Urinary bladder (tissue), 4 donors: ENCODE data around the gene ZMIZ2. TPM values are rescaled to one million over a fixed set of nuclear protein-coding genes. Genes with fewer than 3 reads are reported as not detected.
"Not testable (repeated sequence)": the region's sequence is repeated elsewhere in the genome, so short reads cannot be mapped to it uniquely, and the experiment has no call there.

Experiments used
- DNase-seq: peaks from one replicate; pipeline ENCODE4 v3.0.0-alpha.2; 2015; ENCODE audit errors: extremely low spot score
- H3K27ac ChIP-seq: one replicate; pipeline ENCODE4 v1.5.1; 2013; ENCODE audit warnings: low read depth, mild to moderate bottlenecking, moderate library complexity
- H3K36me3 ChIP-seq: one replicate; pipeline ENCODE4 v1.6.1; 2013; ENCODE audit warnings: mild to moderate bottlenecking, moderate library complexity; ENCODE audit not compliant: insufficient read depth
- H3K4me1 ChIP-seq: one replicate; pipeline ENCODE4 v1.6.1; 2013; ENCODE audit warnings: mild to moderate bottlenecking, moderate library complexity; ENCODE audit not compliant: insufficient read depth
- H3K4me3 ChIP-seq: one replicate; pipeline ENCODE4 v1.5.1; 2013; ENCODE audit warnings: low read depth, low read length
- WGBS: extraction: QIAGEN DNeasy Blood & Tissue Kit; methylation state at CpG from one replicate; pipeline ENCODE4 v1.1.7; 2013; 5-methylcytosine and 5-hydroxymethylcytosine counted together
- polyA plus RNA-seq: library from polyadenylated mRNA; stranded (reverse); fragments of 200-250 nt; gene quantifications from one replicate; pipeline ENCODE4 v1.2.3, GENCODE V29; 2013
- total RNA-seq: library from RNA; depleted of rRNA; stranded (reverse); fragments of >200 nt; gene quantifications from one replicate; pipeline ENCODE4 v1.2.3, GENCODE V29; 2014
- donor health status: healthy with polysubstance abuse.
- donor health status: healthy.

The ZMIZ2 gene
- total and polyA plus RNA-seq, 2 donors, result 13.3 to 36.7 TPM

DNA sequence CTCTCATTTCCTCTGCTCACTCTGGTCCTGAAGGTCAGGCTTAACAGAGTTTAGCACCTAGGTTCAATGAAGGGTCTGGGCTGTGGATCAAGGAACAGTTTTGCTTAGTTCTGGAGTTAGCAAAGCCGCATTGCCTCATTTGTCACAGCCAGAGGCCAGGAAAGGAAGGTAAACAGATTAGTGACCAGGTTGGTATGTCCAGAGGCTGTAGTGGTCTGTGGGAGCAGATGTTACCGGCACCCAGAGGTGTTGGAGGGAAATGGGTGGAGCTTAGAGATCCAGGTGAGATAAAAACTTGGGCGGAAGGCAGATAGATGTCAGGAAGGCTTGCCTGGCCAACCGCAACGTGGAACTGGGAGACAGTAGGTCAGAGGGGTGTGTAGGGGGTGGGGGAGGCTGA, 36.6 kb upstream of the ZMIZ2 start:
- no peaks in the 10 kb centered on the region for H3K36me3 ChIP-seq
- WGBS, result 39% methylated on average over 5 of the region's 5 CpGs
- no peak for DNase-seq
- no peak overlapping the region for H3K27ac ChIP-seq
- H3K4me3 ChIP-seq, result no peak overlapping the region
- no peaks in the 10 kb centered on the region for H3K4me1 ChIP-seq

- 80% methylated on average over 2 of the region's 2 CpGs for WGBS
- H3K36me3 ChIP-seq, result no peaks in the 10 kb centered on the region
- no peak overlapping the region for H3K27ac ChIP-seq
- no peaks in the 10 kb centered on the region for H3K4me1 ChIP-seq
- no peak overlapping the region for H3K4me3 ChIP-seq
- DNase-seq, result no peak
Measured at GRCh38 chr7:44713141-44713540, 35.5 kb upstream of the ZMIZ2 start.

DNA sequence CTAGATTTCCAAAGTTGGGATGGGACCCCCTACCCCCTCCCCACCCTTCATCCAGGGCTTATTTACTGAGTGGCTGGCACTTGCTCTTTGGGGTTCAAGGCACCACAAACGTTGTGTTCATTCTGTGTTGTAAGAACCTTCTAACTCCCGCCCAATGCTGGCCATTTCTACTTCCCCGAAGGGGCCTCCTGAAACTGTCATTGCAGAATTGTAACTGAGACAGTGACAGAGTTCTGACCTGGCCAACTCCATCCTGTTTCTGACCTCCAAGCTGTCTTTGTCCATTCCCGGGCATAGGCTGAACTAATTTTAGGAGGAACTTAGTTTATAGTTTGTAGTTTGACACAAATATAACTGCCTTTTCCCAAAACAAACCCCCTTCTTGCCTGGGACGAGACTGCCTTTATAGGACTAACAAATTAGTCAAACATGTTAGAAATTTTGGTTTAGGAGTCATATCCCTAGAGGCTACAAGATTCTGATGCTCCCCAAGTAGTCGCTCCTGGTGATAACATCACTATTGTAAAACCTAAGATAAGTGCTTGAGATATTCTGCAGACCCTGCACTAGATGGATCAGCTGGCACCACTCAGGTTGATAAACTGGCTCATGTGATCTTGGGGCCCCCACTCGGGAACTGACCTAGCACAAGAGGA, 34.8 kb upstream of the ZMIZ2 start:
- Histone ChIP-seq H3K4me3 (no peak overlapping the region), H3K4me1 (no peaks in the 10 kb centered on the region), H3K27ac (no peak overlapping the region), H3K36me3 (no peaks in the 10 kb centered on the region)
- 34% methylated on average over 7 of the region's 7 CpGs for WGBS
- no peak for DNase-seq

- H3K4me3 ChIP-seq, result no peak overlapping the region
- no peaks in the 10 kb centered on the region for H3K4me1 ChIP-seq
- no peak overlapping the region for H3K27ac ChIP-seq
- no peak for DNase-seq
- 97% methylated on average over 3 of the region's 3 CpGs for WGBS
- no peaks in the 10 kb centered on the region for H3K36me3 ChIP-seq
Measured at GRCh38 chr7:44716205-44716604, 32.4 kb upstream of the ZMIZ2 start.

GRCh38 chr7:44720301-44720700, 28.3 kb upstream of the ZMIZ2 start:
- 95% methylated on average over 4 of the region's 4 CpGs for WGBS
- no peak for DNase-seq
- Histone ChIP-seq H3K4me3 (no peak overlapping the region), H3K4me1 (no peaks in the 10 kb centered on the region), H3K36me3 (no peaks in the 10 kb centered on the region), H3K27ac (no peak overlapping the region)

GRCh38 chr7:44724276-44724675, 24.4 kb upstream of the ZMIZ2 start:
- Histone ChIP-seq H3K4me1 (no peaks in the 10 kb centered on the region), H3K4me3 (no peak overlapping the region), H3K27ac (no peak overlapping the region), H3K36me3 (no peaks in the 10 kb centered on the region)
- 76% methylated on average over 4 of the region's 4 CpGs for WGBS
- no peak for DNase-seq

DNA sequence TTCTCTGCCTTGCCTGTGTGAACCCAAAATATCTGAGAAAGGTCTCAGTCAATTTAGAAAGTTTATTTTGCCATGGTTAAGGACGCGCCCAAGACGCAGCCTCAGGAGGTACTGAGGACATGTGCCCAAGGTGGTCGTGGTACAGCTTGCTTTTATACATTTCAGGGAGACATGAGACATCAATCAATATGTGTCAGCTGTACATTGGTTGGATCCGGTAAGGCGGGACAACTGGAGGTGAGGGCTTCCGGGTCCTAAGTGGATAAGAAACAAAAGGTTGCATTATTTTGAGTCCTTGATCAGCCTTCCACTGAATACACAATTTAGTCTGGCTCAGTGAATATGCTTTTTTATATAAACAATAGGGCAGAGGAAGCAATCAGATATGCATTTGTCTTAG, 22.4 kb upstream of the ZMIZ2 start:
- not testable (repeated sequence) for H3K4me3 ChIP-seq, H3K27ac ChIP-seq, H3K36me3 ChIP-seq, H3K4me1 ChIP-seq, DNase-seq
- 79% methylated on average over 7 of the region's 7 CpGs for WGBS

GRCh38 chr7:44727158-44727936, 21.3 kb upstream of the ZMIZ2 start:
- no peaks in the 10 kb centered on the region for H3K36me3 ChIP-seq
- no peak for DNase-seq
- H3K4me3 ChIP-seq, result no peak overlapping the region
- no peak overlapping the region for H3K27ac ChIP-seq
- WGBS, result 61% methylated on average over 6 of the region's 6 CpGs
- no peaks in the 10 kb centered on the region for H3K4me1 ChIP-seq

GRCh38 chr7:44727937-44728262, 20.7 kb upstream of the ZMIZ2 start:
- H3K4me1 ChIP-seq, result no peaks in the 10 kb centered on the region
- H3K27ac ChIP-seq, result no peak overlapping the region
- no peak overlapping the region for H3K4me3 ChIP-seq
- 98% methylated on average over 1 of the region's 1 CpG for WGBS
- no peak for DNase-seq
- H3K36me3 ChIP-seq, result no peaks in the 10 kb centered on the region

DNA sequence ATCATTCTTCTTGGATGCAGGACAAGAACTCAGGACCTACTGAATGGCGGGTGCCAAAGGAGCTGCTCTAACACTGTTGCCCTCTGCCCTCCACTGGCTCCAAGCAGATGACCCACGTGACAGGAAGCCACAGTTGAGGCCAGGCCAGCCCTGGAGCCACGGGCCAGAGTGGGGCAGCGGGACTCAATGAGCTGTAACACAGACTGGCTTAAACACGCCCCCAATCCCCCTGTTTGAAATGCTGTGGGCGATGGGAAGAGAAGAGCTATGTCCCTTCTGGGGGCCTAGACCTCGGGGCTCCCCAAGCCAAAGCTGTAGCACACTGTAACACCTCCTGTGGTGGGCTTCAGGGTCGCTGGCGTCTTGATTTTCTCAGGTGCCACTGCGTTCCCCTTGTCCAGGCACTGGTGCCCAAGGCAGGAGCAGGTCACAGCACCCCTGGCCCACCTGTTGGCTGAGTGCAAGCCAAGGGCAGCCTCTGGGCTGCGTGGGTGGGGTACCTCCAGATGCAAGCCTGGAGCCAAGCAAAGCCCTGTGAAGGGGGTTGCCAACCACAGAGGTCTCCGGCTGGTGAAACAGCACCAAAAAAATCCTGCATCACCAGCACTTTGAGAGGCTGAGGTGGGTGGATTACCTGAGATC, 18.6 kb upstream of the ZMIZ2 start:
- Histone ChIP-seq H3K4me3 (no peak overlapping the region), H3K36me3 (no peaks in the 10 kb centered on the region), H3K4me1 (no peaks in the 10 kb centered on the region), H3K27ac (no peak overlapping the region)
- no peak for DNase-seq
- 84% methylated on average over 12 of the region's 12 CpGs for WGBS

DNA sequence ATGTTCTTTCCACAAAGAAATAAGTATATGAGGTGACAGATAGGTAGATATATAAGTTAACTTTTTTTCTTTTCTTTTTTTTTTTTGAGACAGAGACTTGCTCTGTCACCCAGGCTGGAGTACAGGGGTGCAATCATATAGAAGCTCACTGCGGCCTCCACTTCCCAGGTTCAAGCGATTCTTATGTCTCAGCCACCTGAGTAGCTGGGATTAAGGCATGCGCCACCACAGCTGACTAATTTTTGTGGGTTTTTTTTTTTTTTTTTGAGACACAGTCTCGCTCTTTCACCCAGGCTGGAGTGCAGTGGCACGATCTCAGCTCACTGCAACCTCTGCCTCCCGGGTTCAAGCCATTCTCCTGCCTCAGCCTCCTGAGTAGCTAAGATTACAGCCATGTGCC, 15.7 kb upstream of the ZMIZ2 start:
- H3K36me3 ChIP-seq, H3K27ac ChIP-seq, H3K4me1 ChIP-seq, DNase-seq, H3K4me3 ChIP-seq: not testable (repeated sequence)
- WGBS, result 93% methylated on average over 6 of the region's 6 CpGs

- Histone ChIP-seq H3K4me3 (no peak overlapping the region), H3K4me1 (no peaks in the 10 kb centered on the region), H3K36me3 (no peaks in the 10 kb centered on the region), H3K27ac (no peak overlapping the region)
- 55% methylated on average over 5 of the region's 5 CpGs for WGBS
- no peak for DNase-seq
Measured at GRCh38 chr7:44733708-44734481, 14.8 kb upstream of the ZMIZ2 start.

GRCh38 chr7:44735403-44736165, 13.1 kb upstream of the ZMIZ2 start:
- Histone ChIP-seq H3K4me3 (no peak overlapping the region), H3K27ac (no peak overlapping the region), H3K4me1 (no peaks in the 10 kb centered on the region), H3K36me3 (no peaks in the 10 kb centered on the region)
- DNase-seq, result no peak
- WGBS, result 78% methylated on average over 5 of the region's 5 CpGs
